Heart left ventricle (tissue), 16 donors: ENCODE measurements around the gene COL20A1. TPM values are rescaled to one million over a fixed set of nuclear protein-coding genes. Genes with fewer than 3 reads are reported as not detected.

Experiments used
- ATAC-seq, 4 donors: fragments of 200-7000 bp; cut with Tn5 transposase; one replicate each; pipeline ENCODE4 v1.9.1; 2020 to 2022; ENCODE audit warnings: moderate library complexity in 4 of 4, mild to moderate bottlenecking in 3 of 4, moderate number of reproducible peaks in 1 of 4
- DNase-seq, 5 donors: peaks; one replicate each; pipeline ENCODE4 v3.0.0-alpha.2; 2020
- H3K27ac ChIP-seq, 12 donors: fragments of 200-600 bp; sonication (generic) in 4 of 12; one replicate each; pipeline versions ENCODE4 v1.5.0 to v1.8.0; 2016 to 2022; ENCODE audit warnings: mild to moderate bottlenecking in 2 of 12
- H3K27me3 ChIP-seq, 9 donors: fragments of 200-600 bp; sonication (generic) in 2 of 9; one replicate each; pipeline versions ENCODE4 v1.5.1 to v1.8.0; 2016 to 2022; ENCODE audit warnings: mild to moderate bottlenecking in 3 of 9
- H3K36me3 ChIP-seq, 9 donors: fragments of 200-600 bp; sonication (generic) in 2 of 9; one replicate each; pipeline versions ENCODE4 v1.5.0 to v1.8.0; 2018 to 2022; ENCODE audit warnings: mild to moderate bottlenecking in 2 of 9
- H3K4me1 ChIP-seq, 12 donors: fragments of 200-600 bp; sonication (generic) in 4 of 12; one replicate each; pipeline versions ENCODE4 v1.5.0 to v1.8.0; 2016 to 2022; ENCODE audit warnings: mild to moderate bottlenecking in 3 of 12
- H3K4me3 ChIP-seq, 12 donors: fragments of 200-600 bp; sonication (generic) in 4 of 12; one replicate each; pipeline versions ENCODE4 v1.5.0 to v1.8.0; 2017 to 2022; ENCODE audit warnings: mild to moderate bottlenecking in 9 of 12, moderate library complexity in 4 of 12
- H3K9me3 ChIP-seq, 12 donors: fragments of 200-600 bp; sonication (generic) in 4 of 12; one replicate each; pipeline versions ENCODE4 v1.5.0 to v1.8.0; 2016 to 2022; ENCODE audit warnings: mild to moderate bottlenecking in 1 of 12
- CTCF ChIP-seq, 12 donors: fragments of 200-600 bp; sonication (generic) in 4 of 12; IDR thresholded peaks; one replicate each; pipeline versions ENCODE4 v1.5.0 to v1.8.0; 2018 to 2022; ENCODE audit warnings: antibody characterized with exemption in 12 of 12, mild to moderate bottlenecking in 5 of 12
- POLR2A ChIP-seq, 2 donors: fragments of 450-650 bp; IDR thresholded peaks; one replicate each; pipeline ENCODE4 v1.6.1; 2017; ENCODE audit warnings: antibody characterized with exemption in 2 of 2, mild to moderate bottlenecking in 2 of 2, moderate library complexity in 2 of 2
- WGBS, 4 donors: extraction: QIAGEN DNeasy Blood & Tissue Kit in 2 of 4; methylation state at CpG; one replicate each; pipeline versions ENCODE4 v1.1.5 to v1.1.7; 2013 to 2018; 5-methylcytosine and 5-hydroxymethylcytosine counted together
- intact Hi-C, 10 donors: fragments of 100-400 bp; cut with DNase I; formaldehyde crosslinking; loops; one replicate each; pipeline versions ENCODE4 v1.11.1 to v1.14.2; 2022
- polyA plus RNA-seq, 2 donors: library from polyadenylated mRNA; stranded (reverse); fragments of 200-250 nt; gene quantifications; one replicate each; pipeline ENCODE4 v1.2.3, GENCODE V29; 2013
- total RNA-seq, 9 donors: library from RNA; depleted of rRNA in 2 of 9; stranded (reverse); fragments of >200 nt in 2 of 9; fragmentation: NEBNext Ultra II Directional in 3 of 9; extraction: Animal tissue kit (Norgen Biotek cat#: 25700) in 3 of 9; gene quantifications; one replicate each; pipeline versions ENCODE4 v1.1.0 to v1.2.4, GENCODE V29; 2016 to 2023
- donor health status: ischemic (EF 13 %, LVEDD 7.1; RV severe dilation, severe dysfunction).
- donor health status: healthy with polysubstance abuse.
- donor health status: DM: no; HTN: yes; CAD: no.
- donor health status: DM: no; HTN: no; CAD: no.
- donor health status: ischemic (EF 25% LVEDD 6.9; RV normal size, moderate dysfunction).
- donor health status: ischemic (EF 25% LVEDD 5.7; RV mildly dilated, moderate dysfunction).
- donor health status: healthy.
- donor health status: DM: yes; HTN: yes; CAD: no.
- donor health status: ischemic (EF 35%, LVEDD 5.7; RV mildly dilated, moderate dysfunction).
- donor health status: nonischemic (EF 11% LVEDD 7.7; RV severe dilation, severe dysfunction).
- donor health status: DM: yes; HTN: yes; CAD: no.
- donor health status: PGD.
- donor health status: ischemic (EF 29% LVEDD 5.4; RV normal size, mild dysfunction).
- donor health status: nonischemic (EF 23%, LVEDD 6.1; RV moderate dilation, normal function).

The COL20A1 gene
- total and polyA plus RNA-seq, 11 donors = not detected

GRCh38 chr20:63350597-63351325 lies 57.8 kb downstream of the COL20A1 start:
- H3K36me3 ChIP-seq = no peaks in the 10 kb centered on the region
- 84 to 96% (median 88%) methylated on average over 33 to 46 of the region's 46 CpGs for WGBS, 4 donors
- ATAC-seq (no peak), DNase-seq (peak in 1 of 5 donors; percentile 29)
- peaks cover 0 to 8% (median 0%) of the 10 kb centered on the region in 9 donors for H3K27me3 ChIP-seq
- no peaks in the 10 kb centered on the region for H3K9me3 ChIP-seq
- peaks cover 0 to 29% (median 10%) of the 10 kb centered on the region in 12 donors for H3K4me1 ChIP-seq
- no peak overlapping the region for H3K4me3 ChIP-seq
- intact Hi-C loops = no loop called here
- no peak for TF ChIP-seq CTCF (IDR thresholded peaks at IDR 0.05)
- TF ChIP-seq POLR2A (IDR thresholded peaks at IDR 0.05) = no peak
- H3K27ac ChIP-seq = no peak overlapping the region

GRCh38 chr20:63351326-63351700 lies 58.3 kb downstream of the COL20A1 start:
- ATAC-seq (no peak), DNase-seq (peak in 1 of 5 donors; percentile 22)
- Histone ChIP-seq H3K4me3 (no peak overlapping the region), H3K36me3 (no peaks in the 10 kb centered on the region), H3K27me3 (peaks cover 0 to 4% (median 0%) of the 10 kb centered on the region in 9 donors), H3K27ac (no peak overlapping the region), H3K9me3 (no peaks in the 10 kb centered on the region), H3K4me1 (peaks cover 0 to 24% (median 8%) of the 10 kb centered on the region in 12 donors)
- WGBS, 4 donors = 87 to 91% (median 89%) methylated on average over 11 to 12 of the region's 12 CpGs
- intact Hi-C loops = no loop called here
- TF ChIP-seq POLR2A (IDR thresholded peaks at IDR 0.05) = no peak
- TF ChIP-seq CTCF (IDR thresholded peaks at IDR 0.05) = no peak

DNA sequence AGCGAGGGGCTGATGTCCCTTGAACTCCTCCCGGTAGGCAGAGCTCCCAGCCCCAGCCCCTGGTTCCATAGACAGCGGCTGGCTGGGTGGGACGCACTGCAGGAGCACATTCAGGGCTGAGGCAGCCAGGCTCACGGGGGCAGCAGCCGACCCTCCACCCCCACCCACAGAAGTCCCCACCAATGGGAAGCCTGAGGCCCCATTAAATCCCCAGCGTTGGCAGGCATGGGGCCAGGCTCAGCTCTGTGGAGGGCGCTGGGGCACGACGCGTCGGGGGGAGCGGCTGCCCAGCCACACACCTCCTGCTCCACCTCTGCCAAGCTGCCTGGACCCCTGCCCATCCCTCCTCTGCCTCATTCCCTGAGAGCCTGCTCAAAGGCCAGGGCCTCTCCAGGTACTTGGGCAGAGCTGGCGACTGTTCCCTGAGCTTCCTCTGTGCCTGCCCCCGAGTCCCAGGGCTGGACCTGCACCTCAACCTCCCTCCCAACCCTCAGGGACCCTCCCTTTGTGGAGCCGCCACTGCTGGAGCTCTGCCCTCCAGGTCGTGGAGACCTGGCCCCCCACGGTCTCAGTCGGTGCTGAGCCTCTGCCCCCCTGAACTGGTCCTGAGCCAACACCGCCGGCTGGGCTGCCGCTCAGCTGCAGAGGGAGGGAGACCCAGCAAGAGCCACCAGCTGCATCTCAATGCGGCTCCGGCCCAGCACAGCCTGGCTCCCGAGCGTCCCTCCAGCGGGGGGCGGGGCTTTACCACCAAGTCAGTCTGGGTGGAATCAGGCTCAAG lies 59.0 kb downstream of the COL20A1 start:
- Histone ChIP-seq H3K4me3 (no peak overlapping the region), H3K27me3 (peaks cover 0 to 4% (median 0%) of the 10 kb centered on the region in 9 donors), H3K4me1 (peaks cover 0 to 18% (median 6%) of the 10 kb centered on the region in 12 donors), H3K9me3 (no peaks in the 10 kb centered on the region), H3K36me3 (no peaks in the 10 kb centered on the region), H3K27ac (peak overlapping the region in 1 of 12 donors; percentile 7)
- TF ChIP-seq CTCF (IDR thresholded peaks at IDR 0.05) = no peak
- TF ChIP-seq POLR2A (IDR thresholded peaks at IDR 0.05) = no peak
- ATAC-seq = peak; percentile 36 to 74 (median 45)
- intact Hi-C loops = no loop called here
- 25 to 36% (median 29%) methylated on average over 21 to 28 of the region's 28 CpGs for WGBS, 4 donors
- DNase-seq = peak in 2 of 5 donors; percentile 75 to 82

DNA sequence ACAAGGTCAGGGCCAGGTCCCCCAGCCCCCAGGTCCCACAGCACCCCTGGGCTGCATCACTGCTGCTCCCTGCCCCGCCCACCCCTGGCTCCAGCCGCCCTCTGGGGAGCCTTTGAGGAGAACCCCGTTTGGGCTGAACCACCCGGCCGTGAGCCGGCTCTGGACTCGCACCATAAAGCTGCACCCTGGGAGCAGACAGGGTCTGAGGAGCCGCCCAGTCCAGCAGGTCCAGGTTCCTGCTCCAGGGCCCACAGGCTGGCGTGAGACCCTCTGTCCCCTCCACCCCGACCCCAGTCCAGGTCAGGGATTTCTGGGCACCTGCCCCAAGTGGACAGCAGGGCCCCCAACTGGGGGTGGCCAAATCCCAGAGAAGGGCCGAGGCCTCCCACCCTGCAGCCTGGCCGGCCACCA lies 59.8 kb downstream of the COL20A1 start:
- WGBS, 4 donors = 49 to 63% (median 54%) methylated on average over 3 to 12 of the region's 12 CpGs
- Histone ChIP-seq H3K27ac (no peak overlapping the region), H3K9me3 (no peaks in the 10 kb centered on the region), H3K36me3 (no peaks in the 10 kb centered on the region), H3K4me1 (peaks cover 0 to 23% (median 7%) of the 10 kb centered on the region in 12 donors), H3K27me3 (peaks cover 0 to 4% (median 0%) of the 10 kb centered on the region in 9 donors), H3K4me3 (no peak overlapping the region)
- intact Hi-C loops = no loop called here
- TF ChIP-seq CTCF (IDR thresholded peaks at IDR 0.05) (no peak), POLR2A (IDR thresholded peaks at IDR 0.05) (no peak)
- DNase-seq (peak in 1 of 5 donors; percentile 54), ATAC-seq (no peak)
